GM19025 (cell line): ENCODE measurements around the gene ATG4C.

Experiments
- ATAC-seq: cut with Tn5 transposase; IDR thresholded peaks from one replicate; pipeline ENCODE4 v1.9.1; 2021; ENCODE audit warnings: mild to moderate bottlenecking, low read depth, moderate library complexity; ENCODE audit not compliant: unreplicated experiment

Gene ATG4C

DNA sequence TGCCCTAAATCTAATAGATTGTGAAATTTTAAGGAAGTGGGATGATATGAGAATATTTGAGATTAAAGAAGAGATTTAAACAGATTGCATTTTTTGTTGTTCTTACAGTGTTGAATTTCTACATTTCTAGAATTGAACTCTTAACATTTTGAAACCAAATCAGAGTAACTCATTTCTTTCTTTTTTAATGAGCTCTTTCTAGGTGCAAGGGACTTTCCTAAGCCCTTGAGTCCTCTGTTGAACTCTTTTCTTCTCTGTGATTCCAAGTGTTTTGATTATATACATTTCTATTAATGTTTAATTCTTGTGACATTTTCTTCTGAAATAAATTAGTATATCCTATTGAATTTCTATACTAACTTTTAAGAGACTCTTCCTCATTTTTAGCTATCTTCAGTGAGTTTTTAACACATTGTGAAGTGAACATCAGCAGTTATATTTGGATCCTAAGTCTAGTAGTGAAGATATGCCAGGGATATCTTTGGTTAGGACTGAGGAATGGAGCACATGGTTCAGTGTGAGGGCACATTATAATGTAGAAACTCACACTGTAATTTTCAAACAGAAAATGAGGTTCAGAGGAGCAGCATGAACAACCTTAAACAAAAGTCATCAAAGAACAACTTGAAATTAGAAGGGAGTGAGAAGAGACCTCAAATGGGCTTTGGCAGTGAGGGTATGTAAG, 53.1 kb downstream of the ATG4C start:
- no peak for ATAC-seq

GRCh38 chr1:62840555-62840954, 56.6 kb downstream of the ATG4C start:
- ATAC-seq = no peak

GRCh38 chr1:62841587-62842169, 57.7 kb downstream of the ATG4C start:
- ATAC-seq = no peak

DNA sequence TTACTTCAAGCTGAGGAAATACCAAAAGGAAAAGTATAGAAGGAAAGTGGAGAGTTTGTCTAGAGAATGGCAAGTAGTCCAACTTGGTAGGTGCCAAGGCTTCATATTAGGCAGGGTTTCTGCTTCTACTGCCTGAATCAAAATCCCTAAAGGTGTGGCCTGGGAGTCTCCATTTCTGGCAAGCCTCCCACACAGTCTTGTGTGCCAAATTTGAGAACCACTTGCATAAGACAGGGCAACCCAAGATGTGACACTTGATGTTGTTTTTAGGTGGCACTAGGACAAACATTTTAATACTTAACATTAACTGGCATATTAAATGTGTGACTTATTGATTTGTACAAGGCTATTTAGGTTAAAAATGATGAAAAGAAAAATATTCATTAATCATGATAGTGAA, 60.1 kb downstream of the ATG4C start:
- ATAC-seq = no peak

GRCh38 chr1:62849031-62849430, 65.1 kb downstream of the ATG4C start:
- no peak for ATAC-seq

DNA sequence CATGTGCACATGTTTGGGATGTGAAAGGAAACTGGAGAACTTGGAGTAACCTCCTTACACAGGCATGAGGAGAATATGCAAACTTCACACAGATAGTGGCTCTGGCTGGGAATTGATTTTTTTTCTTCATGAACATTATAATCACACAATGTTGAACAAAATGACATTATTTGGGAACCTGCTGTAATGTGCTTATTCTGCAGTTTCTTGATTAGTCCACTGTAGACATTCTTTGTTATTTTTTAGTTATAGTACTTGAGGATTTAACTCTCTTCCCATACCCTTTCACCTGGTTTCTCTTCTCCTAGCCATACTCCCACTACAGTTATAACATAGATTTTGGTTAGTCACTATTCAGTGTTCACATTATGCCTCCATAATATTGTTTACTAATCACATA, 68.3 kb downstream of the ATG4C start:
- ATAC-seq = no peak

DNA sequence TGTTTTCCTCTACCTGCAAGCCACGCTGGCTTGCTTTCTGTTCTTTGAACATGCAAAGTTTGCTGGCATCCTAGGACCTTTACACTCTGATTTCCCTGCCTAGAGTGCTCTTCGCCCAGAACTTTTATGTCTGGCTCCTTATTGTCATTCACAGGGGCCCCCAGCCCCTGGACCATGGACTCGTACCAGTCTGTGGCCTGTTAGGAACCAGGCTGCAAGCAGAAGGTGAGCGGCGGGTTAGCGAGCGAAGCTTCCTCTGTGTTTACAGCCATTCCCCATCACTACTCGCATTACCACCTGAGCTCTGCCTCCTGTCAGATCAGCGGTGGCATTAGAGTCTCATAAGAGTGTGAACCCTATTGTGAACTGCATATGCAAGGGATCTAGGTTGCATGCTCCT, 73.0 kb downstream of the ATG4C start:
- ATAC-seq = no peak

- no peak for ATAC-seq
Measured at GRCh38 chr1:62869217-62869754, 85.4 kb downstream of the ATG4C start.

DNA sequence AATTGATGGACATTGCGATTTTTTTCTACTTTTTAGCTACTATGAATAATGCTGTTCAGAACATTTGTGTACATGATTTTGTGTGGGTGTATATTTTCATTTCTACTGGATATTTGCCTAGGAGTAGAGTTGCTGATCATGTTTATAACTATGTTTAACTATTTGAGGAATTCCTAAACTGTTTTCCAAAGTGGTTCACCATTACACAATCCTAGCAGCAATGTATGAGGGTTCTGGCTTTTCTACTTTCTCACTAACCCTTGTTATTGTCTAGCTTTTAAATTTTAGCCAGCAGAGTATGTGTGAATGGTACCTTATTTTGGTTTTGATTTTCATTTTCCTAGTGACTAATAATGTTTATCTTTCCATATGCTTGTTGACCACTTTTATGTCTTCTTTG, 86.2 kb downstream of the ATG4C start:
- ATAC-seq = no peak

DNA sequence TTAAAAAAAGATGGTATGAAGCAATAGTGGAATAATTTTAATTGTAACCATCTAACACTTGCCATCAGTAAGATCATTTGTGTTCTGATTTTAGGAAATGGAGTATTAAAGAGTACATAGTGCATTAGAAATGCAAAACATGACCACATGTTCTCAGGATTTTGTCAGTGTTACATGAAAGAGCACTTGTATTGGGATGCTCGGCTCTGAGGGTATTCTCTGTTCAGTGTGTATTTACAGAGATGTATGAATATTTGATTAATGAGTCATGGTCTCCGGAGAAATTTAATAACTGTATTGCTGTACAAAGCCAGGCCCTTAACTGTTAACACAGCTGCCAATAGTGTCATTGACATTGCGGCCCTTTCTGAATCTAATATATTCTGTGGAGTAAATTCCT, 91.7 kb downstream of the ATG4C start:
- no peak for ATAC-seq

GRCh38 chr1:62876535-62876934, 92.6 kb downstream of the ATG4C start:
- ATAC-seq = no peak

- no peak for ATAC-seq
Measured at GRCh38 chr1:62877579-62877978, 93.6 kb downstream of the ATG4C start.

GRCh38 chr1:62879962-62880361, 96.0 kb downstream of the ATG4C start:
- no peak for ATAC-seq

- no peak for ATAC-seq
Measured at GRCh38 chr1:62882201-62883104, 98.5 kb downstream of the ATG4C start.

GRCh38 chr1:62884156-62884740, 100.3 kb downstream of the ATG4C start:
- ATAC-seq = no peak

GRCh38 chr1:62887799-62888507, 104.0 kb downstream of the ATG4C start:
- no peak for ATAC-seq

DNA sequence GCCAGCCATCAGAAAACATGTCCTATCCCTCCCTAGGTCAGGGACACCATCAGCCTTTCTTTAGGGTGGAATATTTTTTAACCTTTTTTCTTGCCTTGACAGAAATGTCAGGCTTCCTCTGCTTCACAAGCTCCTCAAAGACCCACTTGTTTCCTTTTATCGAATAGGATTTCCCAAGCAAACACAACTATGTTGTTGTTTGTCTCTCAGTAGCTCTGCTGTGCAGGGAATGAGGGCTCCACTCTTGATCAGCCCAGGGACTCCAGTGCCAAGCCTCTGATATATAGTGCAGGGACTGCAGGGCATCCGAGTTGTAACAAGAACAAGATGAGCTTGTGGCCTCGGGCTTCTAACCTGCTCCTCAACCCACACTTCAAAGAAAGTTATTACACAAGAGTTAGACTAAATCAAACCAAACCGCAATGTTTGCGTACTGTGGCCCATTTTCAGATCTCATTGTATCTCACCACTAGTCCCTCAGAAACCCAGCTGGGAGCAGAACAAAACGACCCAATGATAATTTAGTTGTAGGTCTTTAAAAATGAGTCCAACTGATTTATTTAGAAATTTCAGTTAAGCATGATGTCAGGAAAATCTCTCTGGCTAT, 108.1 kb downstream of the ATG4C start:
- no peak for ATAC-seq

DNA sequence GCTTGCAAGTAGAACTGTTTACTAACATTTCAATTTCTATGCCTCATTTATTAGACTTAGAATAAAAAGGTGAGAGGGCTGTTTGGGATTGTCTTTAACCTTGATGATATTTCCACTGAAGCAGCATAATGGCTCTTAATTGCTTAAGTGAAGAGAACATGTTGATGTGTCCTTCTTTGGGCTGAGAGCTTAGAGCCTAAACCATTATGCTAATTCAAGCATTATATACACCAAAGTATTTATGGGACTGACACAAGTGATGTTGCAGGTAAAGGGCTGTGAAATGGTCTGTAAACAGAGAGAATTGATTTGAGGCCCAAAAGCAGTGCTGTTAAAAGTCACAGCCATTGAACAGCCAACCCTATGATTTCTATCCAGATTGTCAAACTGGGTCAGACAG, 113.9 kb downstream of the ATG4C start:
- no peak for ATAC-seq

GRCh38 chr1:62900566-62900965, 116.6 kb downstream of the ATG4C start:
- no peak for ATAC-seq

DNA sequence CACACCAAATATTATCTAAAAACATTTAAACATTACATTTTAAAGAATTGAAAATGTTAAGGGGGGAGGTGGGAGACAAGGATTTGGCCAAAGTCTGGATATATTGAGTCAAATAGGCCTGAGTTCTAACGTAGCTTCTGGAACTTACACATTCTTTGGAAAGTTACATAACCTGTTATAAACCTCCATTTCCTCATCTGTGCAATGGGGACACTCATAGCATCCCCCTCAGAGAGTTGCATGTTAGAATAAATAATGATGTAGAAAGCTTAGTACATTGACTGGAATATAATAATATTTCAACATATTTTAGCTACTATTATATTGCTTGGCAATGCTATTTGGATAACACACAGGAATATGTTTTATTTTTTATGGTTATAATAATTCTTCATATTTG, 117.7 kb downstream of the ATG4C start:
- no peak for ATAC-seq
